HUDEP-2 (cell line): Measurements from ENCODE around the gene ASAP3.
"Not testable (repeated sequence)": the region's sequence is repeated elsewhere in the genome, so short reads cannot be mapped to it uniquely, and the experiment has no call there.

Source experiments
- DNase-seq, 76 experiments: peaks; one replicate each; lab custom pipeline; 2025; ENCODE audit not compliant: unreplicated experiment in 76 of 76; lab: John Stamatoyannopoulos, UW

ASAP3 gene

DNA sequence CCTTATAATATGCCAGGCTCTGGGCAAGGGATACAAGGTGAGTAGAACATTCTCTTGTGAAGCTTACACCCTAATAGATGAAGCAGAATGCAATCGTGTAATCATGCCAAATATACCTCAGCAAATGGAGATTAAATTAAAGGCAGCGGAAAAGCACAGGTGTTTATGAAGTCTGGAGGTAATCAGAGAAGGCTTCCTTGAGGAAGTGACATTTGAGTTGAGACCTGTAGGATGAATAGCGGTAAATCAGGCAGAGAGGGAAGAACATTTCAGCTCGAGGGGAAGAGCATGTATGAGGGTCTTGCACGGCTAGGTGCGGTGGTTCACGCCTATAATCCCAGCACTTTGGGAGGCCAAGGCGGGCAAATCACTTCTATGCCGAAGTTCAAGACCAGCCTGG is 33.6 kb upstream of the ASAP3 start:
- DNase-seq, result no peak

DNA sequence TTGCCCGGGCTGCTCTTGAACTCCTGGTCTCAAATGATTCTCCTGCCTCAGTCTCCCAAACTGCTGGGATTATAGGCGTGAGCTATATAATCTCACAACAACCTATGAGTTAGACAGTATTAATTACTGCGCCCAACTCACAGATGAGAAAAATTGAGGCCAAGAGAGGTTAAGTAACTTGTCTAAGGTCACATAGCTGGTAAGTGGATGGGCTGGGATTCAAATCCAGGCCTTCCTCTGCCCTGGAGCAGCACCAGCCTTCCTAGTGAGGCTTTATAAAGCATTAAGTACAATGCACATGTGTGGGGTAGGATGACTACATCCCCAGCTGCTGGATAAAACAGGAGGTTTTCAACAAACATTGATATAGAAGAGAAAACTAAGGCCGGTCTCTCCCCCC is 31.9 kb upstream of the ASAP3 start:
- no peak for DNase-seq

DNA sequence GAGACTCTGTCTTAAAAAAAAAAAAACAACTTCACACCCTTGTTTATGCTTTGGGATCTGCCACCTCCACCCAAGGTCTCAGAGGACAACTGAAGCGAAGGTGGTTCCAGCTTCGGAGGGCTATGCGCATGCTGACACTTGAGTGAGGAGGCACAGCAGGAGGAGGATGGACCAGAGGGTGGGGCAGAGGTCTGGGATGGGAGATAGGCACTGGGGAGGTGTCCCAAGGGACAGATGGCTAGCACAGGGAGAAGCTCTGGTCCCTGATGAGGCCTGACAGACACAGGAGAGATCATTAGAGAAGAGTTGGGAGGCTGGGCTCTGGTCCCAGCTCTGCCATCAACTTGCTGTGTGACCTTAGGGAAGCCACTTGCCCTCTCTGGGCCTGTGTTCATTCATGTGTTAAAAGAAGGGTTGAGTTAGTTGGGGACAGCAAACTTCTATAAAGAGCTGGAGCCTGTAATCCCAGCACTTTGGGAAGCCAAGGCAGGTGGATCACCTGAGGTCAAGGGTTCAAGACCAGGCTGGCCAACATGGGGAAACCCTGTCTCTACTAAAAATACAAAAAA is 30.2 kb upstream of the ASAP3 start:
- peak in 72 of 76 experiments; percentile 12 to 91 (median 67) for DNase-seq

DNA sequence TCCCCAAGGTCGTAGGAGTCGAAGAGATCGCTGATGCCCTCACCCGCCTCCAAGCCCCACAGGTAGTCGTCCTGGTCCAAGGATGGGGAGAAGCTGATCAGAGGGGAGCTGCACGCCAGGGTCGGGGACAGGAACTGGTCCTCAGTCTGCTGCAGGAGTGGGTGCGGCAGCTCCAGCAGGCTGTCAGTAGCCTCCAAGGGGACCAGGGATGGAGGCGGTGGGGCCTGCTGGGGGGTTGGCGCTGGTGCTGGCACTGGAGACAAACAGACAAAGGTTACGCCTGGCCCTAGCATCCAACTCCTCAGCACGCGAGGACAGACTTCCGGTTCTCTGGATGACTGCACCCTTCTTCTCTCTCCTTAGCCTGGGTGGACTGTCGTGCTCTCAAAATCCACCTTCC is 25.9 kb upstream of the ASAP3 start:
- no peak for DNase-seq

DNA sequence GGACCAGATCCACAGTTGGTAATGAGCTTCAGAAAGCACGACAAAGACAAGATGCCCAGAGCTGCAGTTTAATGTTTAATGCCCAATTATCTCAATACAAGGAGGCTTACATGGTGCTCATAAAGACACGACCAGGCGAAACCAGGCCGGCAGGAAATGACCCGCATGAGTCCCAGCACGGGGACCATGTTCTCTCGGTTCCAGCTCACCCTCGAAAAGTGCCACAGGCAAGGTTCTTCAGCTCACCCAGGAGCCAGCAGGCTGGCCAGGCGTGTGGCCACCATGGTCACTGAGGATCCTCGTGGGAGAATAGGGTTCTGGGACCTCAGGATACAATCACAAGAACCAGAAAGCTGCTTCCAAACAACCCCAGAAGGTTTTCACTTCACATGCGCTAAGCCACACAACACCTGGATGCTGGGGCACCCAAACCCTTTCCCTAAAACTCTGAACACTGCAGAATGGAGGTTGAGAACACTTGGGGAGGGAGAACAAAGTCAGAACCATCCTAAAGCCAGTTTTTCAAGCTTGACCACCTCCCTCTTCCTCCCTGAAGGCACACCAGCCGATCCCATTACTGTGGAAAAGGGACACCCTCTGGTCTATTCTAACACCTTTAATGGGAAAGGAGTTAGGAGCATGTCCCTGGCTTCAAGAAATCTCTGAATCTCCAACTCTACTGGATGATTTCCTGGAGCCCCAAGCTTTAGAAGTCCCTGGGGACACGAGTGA is 22.6 kb upstream of the ASAP3 start:
- no peak for DNase-seq

DNA sequence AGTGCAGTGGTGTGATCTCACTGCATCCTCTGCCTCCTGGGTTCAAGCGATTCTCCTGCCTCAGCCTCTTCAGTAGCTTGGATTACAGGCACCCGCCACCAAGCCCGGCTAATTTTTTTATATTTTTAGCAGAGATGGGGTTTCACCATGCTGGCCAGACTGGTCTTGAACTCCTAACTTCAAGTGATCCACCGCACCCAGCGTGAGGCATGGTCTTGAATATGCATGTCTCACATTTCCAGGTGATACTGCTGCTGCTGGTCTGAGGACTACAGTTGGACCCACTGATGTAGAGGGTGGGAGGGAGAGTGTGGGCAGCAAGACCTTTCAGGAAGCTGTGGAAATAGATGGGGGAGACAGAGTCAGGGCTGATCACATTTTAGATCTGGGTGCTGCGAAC is 21.9 kb upstream of the ASAP3 start:
- no peak for DNase-seq

DNA sequence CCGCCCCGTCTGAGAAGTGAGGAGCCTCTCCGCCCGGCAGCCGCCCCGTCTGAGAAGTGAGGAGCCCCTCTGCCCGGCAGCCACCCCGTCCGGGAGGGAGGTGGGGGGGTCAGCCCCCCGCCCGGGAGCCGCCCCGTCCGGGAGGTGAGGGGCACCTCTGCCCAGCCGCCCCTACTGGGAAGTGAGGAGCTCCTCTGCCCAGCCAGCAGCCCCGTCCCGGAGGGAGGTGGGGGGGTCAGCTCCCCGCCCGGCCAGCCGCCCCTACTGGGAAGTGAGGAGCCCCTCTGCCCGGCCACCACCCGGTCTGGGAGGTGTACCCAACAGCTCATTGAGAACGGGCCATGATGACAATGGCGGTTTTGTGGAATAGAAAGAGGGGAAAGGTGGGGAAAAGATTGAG is 20.2 kb upstream of the ASAP3 start:
- DNase-seq, result not testable (repeated sequence)

DNA sequence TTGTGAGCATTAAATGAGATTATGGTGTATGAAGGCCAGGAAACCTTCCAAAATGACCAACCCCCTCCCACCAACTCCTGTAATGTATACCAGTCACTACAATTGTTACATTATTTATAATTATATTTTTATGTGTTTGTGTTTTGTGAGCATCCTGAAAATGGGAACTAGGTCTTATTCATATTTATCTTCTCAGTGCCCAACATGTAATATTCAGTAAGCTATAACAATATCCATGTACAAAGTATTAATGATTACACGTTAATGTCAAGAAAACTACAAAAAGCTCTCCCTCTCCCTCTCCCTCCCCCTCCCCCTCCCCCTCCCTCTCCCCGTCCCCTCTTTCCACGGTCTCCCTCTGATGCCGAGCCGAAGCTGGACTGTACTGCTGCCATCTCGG is 19.0 kb upstream of the ASAP3 start:
- DNase-seq, result no peak

DNA sequence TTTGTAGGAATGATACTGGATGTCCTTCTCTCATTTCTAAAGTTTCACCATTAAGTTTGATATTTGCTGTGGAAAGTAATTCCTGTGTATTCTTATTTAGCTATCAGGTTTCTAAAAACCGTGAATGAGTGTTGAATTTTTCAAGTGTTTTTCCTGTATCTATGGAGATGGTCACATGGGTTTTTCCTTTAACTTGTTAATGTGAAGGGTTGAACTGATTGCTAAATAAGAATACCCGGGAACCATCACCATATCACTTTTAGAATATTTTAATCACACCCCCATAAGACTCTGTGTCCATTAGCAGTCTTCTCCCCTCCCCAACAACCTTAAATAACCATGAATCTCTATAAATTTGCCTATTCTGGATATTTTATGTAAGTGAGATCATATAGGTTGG is 16.5 kb upstream of the ASAP3 start:
- no peak for DNase-seq

DNA sequence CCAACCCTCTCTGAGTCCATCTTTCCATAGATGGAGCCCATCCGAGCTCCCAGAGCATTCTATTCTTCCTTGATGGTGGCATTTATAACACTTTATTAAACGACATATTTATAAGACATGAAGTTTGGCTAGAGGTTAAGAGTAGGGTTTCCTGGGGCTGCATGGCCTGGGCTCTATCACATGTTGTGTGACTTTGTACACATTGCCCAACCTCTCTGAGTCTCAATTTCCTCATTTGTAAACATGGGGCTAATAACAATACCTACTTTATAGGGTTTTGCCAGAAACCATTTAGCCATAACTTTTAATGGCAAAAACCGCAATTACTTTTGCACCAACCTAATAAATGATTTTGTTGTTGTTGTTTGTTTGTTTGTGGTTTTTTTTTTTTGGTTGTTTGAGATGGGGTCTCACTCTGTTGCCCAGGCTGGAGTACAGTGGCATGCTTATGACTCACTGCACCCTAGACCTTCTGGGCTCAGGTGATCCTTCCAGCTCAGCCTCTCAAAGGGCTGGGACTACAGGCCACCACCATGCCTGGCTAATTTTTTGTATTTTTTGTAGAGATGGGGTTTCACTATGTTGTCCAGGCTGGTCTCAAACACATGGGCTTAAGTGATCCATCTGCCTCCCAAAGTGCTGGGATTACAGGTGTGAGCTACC is 13.9 kb upstream of the ASAP3 start:
- DNase-seq, result no peak

DNA sequence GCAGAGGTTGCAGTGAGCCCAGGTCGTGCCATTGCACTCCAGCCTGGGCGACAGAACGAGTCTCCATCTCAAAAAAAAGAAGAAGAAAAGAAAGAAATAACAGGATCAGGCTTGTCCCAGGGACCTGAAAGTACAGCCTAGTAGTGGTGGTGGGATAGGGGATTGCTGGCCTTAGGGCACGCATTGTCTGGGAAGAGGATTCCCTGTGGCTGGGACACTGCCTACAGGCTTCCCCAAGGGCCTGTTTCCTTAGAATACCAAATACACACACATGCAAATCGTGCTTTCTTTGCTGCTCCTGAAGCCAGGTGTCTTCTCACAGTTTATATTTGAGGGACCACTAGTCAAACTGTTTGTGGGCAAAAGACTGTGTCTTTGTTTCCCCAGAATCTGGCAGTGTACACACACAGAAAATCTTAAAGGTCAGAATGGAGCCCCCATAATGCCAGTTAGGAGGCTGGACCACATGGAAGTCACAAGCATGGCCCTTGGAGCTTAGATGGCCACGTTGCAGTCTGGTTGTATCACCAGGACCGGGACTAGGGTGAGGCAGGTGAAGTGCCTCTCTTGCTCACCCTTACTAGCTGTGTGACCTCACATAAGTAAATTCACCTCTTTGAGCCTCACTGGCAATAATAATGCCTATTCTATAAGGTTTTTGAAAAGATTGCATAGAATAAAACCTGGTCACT is 12.7 kb upstream of the ASAP3 start:
- peak in 1 of 76 experiments; percentile 40 for DNase-seq

DNA sequence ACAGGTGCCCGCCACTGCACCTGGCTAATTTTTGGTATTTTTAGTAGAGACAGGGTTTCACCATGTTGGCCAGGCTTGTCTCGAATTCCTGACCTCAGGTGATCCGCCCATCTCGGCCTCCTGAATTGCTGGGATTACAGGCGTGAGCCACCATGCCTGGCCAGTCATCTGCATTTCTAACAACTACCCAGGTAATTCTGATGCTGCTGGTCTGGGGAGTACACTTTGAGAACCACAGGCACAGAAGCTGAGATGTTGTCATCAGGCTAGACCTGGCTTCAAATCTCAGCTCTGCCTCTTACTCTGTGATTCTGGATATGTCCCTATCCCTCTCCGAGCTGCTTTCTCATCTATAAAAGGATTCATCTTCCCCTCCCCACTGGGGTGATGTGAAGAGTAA is 10.9 kb upstream of the ASAP3 start:
- not testable (repeated sequence) for DNase-seq

DNA sequence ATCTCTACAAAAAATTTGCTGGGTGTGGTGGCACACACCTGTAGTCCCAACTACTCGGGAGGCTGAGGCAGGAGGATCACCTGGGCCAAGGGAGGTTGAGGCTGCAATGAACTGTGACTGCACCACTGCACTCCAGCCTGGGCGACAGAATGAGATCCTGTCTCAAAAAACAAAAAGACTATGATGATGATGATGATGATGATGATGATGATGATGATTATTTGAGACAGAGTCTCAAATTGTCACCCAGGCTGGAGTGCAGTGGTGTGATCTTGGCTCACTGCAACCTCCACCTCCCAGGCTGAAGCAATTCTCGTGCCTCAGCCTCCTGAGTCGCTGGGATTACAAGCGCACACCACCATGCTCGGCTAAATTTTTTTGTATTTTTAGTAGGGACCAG is 8.8 kb upstream of the ASAP3 start:
- DNase-seq, result not testable (repeated sequence)

DNA sequence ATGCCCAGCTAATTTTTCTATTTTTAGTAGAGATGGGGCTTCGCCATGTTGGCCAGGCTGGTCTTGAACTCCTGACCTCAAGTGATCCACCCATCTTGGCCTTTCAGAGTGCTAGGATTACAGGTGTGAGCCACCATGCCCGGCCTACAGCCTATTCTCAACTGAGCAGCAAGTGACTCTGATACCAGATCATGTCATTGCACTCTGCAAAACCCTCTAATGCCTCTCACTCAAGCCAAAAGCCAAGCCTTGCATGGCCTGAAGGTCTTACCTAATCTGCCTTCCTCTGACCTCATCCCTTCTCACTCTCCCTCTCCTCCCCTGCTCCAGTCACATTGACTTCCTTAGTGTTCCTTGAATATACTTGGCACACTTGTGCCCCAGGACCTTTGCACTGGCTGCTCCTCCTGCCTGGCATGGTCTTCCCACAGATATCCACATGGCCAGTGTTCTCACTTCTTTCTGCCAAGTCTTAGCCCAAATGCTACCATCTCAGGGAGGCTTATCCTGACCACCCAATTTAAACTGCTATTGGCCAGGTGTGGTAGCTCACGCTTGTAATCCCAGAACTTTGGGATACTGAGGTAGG is 8.2 kb upstream of the ASAP3 start:
- no peak for DNase-seq

DNA sequence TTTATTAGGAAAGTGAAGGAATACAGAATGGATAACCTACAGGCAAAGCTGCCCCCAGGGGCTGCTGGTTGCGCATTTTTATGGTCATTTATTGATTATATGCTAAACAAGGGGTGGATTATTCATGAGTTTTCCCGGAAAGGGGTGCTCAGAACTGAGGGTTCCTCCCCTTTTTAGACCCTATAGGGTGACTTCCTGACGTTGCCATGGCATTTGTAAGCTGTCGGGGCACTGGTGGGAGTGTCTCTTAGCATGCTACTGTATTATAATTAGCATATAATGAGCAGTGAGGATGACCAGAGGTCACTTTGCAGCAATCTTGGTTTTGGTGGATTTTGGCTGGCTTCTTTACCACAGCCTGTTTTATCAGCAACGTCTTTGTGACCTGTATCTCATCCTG is 5.9 kb upstream of the ASAP3 start:
- DNase-seq, result no peak

DNA sequence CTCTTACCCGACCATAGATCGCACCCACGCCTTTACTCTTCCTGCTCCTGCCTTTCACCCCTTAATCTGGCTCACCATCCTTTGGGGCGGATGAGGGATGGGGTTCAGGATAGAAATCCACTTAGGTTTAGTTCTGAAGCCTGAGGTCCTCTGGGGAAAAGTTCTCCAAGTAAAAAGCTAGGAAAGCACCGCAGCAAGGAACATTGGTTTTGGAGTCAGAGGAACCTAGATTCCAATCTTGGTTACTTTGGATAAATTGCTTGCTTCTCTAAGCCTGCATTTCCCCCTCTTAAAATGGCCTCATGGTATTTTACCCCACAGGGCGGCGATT is 988 bp upstream of the ASAP3 start:
- no peak for DNase-seq

DNA sequence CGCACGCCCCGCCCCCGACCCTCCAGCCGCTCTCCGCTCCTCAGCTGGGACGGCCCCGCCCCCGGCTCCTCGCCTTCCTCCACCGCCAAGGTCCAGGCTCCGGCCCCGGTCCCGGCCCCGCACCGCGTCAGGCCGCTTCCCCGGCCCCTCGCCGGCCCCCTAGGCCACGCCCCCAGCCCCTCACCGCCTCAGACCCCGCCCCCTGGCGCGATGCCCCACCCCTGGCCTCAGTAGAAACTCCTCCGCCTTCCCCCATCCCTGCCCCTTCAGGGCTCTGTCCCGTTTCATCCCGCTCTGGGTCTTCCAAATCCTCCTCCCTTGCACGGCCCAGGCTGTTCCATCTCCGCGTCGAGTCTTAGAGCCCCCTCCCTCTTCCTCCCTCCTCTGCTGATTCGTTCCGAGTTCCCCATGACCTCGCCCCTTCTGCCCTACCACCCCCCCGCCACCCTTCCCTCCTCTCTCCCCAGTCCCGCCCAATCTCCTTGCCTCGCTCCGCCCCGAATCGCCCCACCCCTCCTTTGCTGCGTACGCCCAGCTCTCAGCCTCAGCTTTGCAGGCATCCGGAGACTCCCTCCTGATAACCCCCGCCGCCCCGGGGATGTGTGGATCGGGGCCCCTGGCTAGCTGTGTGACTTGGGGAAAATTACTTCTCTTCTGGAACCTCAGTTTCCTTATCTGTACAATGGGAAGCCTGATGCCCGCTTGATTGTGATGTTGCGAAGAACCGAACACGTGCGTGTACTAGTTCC is 448 bp upstream of the ASAP3 start:
- peak in 68 of 76 experiments; percentile 8 to 91 (median 76) for DNase-seq

DNA sequence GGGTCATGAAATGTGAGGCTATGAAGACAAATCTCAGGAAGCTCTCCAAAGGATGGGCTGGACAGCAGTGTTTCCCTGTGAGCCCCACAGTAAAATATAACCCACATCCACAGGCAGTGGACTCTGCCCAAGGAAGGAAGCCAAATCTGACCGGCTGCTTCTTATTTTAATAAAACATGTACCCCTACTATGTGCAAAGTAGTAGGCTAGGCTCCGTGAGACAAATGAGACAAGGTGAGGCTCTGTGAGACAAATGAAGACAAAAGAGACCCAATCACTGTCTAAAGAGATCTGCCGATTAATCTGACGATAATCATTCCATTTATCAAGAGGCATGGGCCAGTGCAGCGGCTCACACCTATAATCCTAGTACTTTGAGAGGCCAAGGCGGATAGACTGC is 2.1 kb downstream of the ASAP3 start:
- DNase-seq, result no peak

DNA sequence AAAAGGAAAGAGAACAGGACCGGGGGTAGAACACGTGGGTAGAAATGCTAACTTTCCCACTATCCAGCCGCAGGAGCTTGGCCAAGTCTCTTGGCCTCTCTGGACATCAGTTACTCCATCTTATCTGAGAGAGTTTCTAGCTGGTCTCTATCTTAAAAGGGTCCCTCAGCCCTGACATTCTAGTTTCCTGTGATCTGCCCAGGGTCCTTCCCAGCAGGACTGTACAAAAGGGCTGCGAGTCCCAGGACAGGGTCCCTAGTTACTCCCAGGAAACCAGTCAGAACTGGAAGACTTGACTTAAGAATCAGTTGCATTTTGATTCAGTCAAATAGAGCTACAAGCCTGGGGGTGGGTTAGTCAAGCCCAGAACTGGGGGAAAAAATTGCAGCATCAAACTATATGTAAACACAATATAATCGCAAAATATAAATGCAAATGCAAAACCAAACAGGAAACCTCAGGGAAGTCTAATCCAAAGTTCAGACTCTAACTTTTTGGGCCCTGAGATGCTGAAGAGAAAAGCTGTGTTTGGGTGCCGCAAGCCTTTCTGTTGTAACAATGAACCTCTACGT is 2.9 kb downstream of the ASAP3 start:
- DNase-seq, result no peak
